Measurements from ENCODE around the gene STK32B.

Gene STK32B

GRCh38 chr4:5127556-5127955, 76.3 kb downstream of the STK32B start:
- DNase-seq = no peak

GRCh38 chr4:5128569-5128968, 77.3 kb downstream of the STK32B start:
- DNase-seq = no peak

- no peak for DNase-seq
These were observed 81.9 kb downstream of the STK32B start for GRCh38 chr4:5133201-5133600.

- DNase-seq = no peak
These were observed 82.8 kb downstream of the STK32B start for GRCh38 chr4:5133933-5134594.

GRCh38 chr4:5134620-5135019, 83.3 kb downstream of the STK32B start:
- DNase-seq = no peak

- no peak for DNase-seq
These were observed 85.9 kb downstream of the STK32B start for GRCh38 chr4:5137226-5137625.

- no peak for DNase-seq
These were observed 86.6 kb downstream of the STK32B start for GRCh38 chr4:5137927-5138326.

- no peak for DNase-seq
These were observed 87.1 kb downstream of the STK32B start for GRCh38 chr4:5138389-5138788.

- DNase-seq = no peak
These were observed 87.9 kb downstream of the STK32B start for GRCh38 chr4:5139141-5139540.

GRCh38 chr4:5141802-5142201, 90.5 kb downstream of the STK32B start:
- DNase-seq = no peak

- DNase-seq = no peak
These were observed 91.4 kb downstream of the STK32B start for GRCh38 chr4:5142726-5143125.

GRCh38 chr4:5143306-5143861, 92.1 kb downstream of the STK32B start:
- DNase-seq = no peak

GRCh38 chr4:5143940-5144339, 92.7 kb downstream of the STK32B start:
- no peak for DNase-seq

GRCh38 chr4:5144384-5144783, 93.1 kb downstream of the STK32B start:
- no peak for DNase-seq

- no peak for DNase-seq
These were observed 95.0 kb downstream of the STK32B start for GRCh38 chr4:5146248-5146647.

- DNase-seq = no peak
These were observed 101.2 kb downstream of the STK32B start for GRCh38 chr4:5152521-5152920.

GRCh38 chr4:5156682-5157081, 105.4 kb downstream of the STK32B start:
- no peak for DNase-seq

GRCh38 chr4:5157791-5158770, 106.8 kb downstream of the STK32B start:
- DNase-seq = no peak

- no peak for DNase-seq
These were observed 107.5 kb downstream of the STK32B start for GRCh38 chr4:5158825-5159224.

- no peak for DNase-seq
These were observed 109.4 kb downstream of the STK32B start for GRCh38 chr4:5160668-5161067.

- DNase-seq = no peak
These were observed 111.7 kb downstream of the STK32B start for GRCh38 chr4:5162909-5163508.

GRCh38 chr4:5164221-5164912, 113.1 kb downstream of the STK32B start:
- no peak for DNase-seq
